ENCODE data around the gene BRSK1. TPM values are rescaled to one million over a fixed set of nuclear protein-coding genes. Genes with fewer than 3 reads are reported as not detected.

BRSK1 gene
- polyA plus RNA-seq, 1 experiment: 9.5 TPM

- H3K9me3 ChIP-seq (ENCODE audit: control insufficient read depth, insufficient read depth, low read length): peaks cover 5% of the 10 kb centered on the region; the same call in 1 of the 2 replicates
- TF ChIP-seq, protein P1, sequence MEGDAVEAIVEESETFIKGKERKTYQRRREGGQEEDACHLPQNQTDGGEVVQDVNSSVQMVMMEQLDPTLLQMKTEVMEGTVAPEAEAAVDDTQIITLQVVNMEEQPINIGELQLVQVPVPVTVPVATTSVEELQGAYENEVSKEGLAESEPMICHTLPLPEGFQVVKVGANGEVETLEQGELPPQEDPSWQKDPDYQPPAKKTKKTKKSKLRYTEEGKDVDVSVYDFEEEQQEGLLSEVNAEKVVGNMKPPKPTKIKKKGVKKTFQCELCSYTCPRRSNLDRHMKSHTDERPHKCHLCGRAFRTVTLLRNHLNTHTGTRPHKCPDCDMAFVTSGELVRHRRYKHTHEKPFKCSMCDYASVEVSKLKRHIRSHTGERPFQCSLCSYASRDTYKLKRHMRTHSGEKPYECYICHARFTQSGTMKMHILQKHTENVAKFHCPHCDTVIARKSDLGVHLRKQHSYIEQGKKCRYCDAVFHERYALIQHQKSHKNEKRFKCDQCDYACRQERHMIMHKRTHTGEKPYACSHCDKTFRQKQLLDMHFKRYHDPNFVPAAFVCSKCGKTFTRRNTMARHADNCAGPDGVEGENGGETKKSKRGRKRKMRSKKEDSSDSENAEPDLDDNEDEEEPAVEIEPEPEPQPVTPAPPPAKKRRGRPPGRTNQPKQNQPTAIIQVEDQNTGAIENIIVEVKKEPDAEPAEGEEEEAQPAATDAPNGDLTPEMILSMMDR (IDR thresholded peaks at IDR 0.05; ENCODE audit: low read depth, low read length): no peak
- H3K27ac ChIP-seq (ENCODE audit: low read depth, low read length): no peak overlapping the region
- CTCF ChIA-PET: no interaction called here
- H3K27me3 ChIP-seq (ENCODE audit: control insufficient read depth, insufficient read depth, low read length): no peaks in the 10 kb centered on the region
- H3K4me3 ChIP-seq (ENCODE audit: low read depth, low read length): no peak overlapping the region
- POLR2A ChIA-PET: no interaction called here
- no peak for DNase-seq (ENCODE audit: low read depth, low spot score)
Observed at GRCh38 chr19:55265723-55266386, 17.9 kb upstream of the BRSK1 start.

DNA sequence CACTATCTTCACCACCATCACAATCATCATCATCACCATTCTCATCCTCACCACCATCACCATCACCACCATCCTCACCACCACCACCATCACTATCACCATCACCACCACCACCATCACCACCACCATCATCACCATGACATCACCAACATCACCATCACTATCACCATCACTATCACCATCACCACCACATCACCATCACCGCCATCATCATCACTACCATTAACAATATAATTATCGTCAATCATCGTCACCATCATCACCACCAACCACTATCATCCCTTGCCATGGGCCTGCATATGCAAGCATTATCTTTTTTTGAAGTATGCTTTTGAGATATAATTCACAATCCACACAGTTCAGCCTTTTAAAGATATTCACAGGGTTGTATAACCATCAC is 17.4 kb upstream of the BRSK1 start:
- ChIA-PET POLR2A (no interaction called here), CTCF (no interaction called here)
- Histone ChIP-seq H3K4me3 (ENCODE audit: low read depth, low read length) (no peak overlapping the region), H3K9me3 (ENCODE audit: control insufficient read depth, insufficient read depth, low read length) (peaks cover 5% of the 10 kb centered on the region; the same call in 1 of the 2 replicates), H3K27me3 (ENCODE audit: control insufficient read depth, insufficient read depth, low read length) (no peaks in the 10 kb centered on the region), H3K27ac (ENCODE audit: low read depth, low read length) (no peak overlapping the region)
- no peak for DNase-seq (ENCODE audit: low read depth, low spot score)
- TF ChIP-seq, protein P1 (IDR thresholded peaks at IDR 0.05; ENCODE audit: low read depth, low read length): no peak

DNA sequence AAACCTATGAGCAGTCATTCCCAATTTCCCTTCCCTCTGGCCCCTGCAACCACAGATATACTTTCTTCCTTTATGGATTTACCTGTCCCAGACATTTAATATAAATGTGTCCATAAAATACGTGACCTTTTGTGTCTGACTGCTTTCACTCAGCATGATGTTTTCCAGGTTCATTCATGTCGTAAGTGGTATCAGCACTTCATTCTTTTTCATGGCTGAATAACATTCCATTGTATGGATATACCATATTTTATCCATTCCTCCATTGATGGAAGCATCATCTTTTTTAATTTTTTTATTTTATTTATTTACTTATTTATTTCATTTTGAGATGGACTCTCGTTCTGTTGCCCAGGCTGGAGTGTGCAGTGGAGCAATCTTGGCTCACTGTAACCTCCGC is 17.0 kb upstream of the BRSK1 start:
- DNase-seq (ENCODE audit: low read depth, low spot score): no peak
- ChIA-PET POLR2A (no interaction called here), CTCF (interaction anchor here (0.6 kb wide), 1 partner anchor 405 kb away, joined by 4 read pairs; no protein-coding TSS in a partner anchor)
- Histone ChIP-seq H3K9me3 (ENCODE audit: control insufficient read depth, insufficient read depth, low read length) (peaks cover 5% of the 10 kb centered on the region; the same call in 1 of the 2 replicates), H3K27ac (ENCODE audit: low read depth, low read length) (no peak overlapping the region), H3K4me3 (ENCODE audit: low read depth, low read length) (no peak overlapping the region), H3K27me3 (ENCODE audit: control insufficient read depth, insufficient read depth, low read length) (no peaks in the 10 kb centered on the region)
- TF ChIP-seq, protein P1 (IDR thresholded peaks at IDR 0.05; ENCODE audit: low read depth, low read length): no peak

DNA sequence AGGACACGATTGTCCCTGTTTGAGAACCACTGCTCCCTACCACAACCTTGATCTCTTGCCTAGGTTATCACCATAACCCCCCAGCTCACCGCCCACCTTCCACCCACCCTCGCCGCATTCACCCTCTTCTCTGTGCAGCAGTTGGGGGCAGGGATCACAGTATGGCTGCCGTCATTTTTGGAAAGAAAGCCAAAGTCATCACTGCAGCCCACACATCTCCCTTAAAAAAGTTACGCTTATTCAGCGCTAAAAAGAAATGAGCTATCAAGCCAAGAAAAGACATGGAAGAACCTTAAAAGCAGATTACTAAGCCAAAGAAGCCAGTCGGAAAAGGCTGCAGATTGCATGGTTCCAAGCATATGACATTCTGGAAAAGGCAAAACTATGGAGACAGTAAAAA is 14.5 kb upstream of the BRSK1 start:
- no peak for DNase-seq (ENCODE audit: low read depth, low spot score)
- Histone ChIP-seq H3K27me3 (ENCODE audit: control insufficient read depth, insufficient read depth, low read length) (no peaks in the 10 kb centered on the region), H3K4me3 (ENCODE audit: low read depth, low read length) (no peak overlapping the region), H3K27ac (ENCODE audit: low read depth, low read length) (no peak overlapping the region), H3K9me3 (ENCODE audit: control insufficient read depth, insufficient read depth, low read length) (peaks cover 5% of the 10 kb centered on the region; the same call in 1 of the 2 replicates)
- CTCF ChIA-PET: no interaction called here
- TF ChIP-seq, protein P1 (IDR thresholded peaks at IDR 0.05; ENCODE audit: low read depth, low read length): no peak
- POLR2A ChIA-PET: no interaction called here

DNA sequence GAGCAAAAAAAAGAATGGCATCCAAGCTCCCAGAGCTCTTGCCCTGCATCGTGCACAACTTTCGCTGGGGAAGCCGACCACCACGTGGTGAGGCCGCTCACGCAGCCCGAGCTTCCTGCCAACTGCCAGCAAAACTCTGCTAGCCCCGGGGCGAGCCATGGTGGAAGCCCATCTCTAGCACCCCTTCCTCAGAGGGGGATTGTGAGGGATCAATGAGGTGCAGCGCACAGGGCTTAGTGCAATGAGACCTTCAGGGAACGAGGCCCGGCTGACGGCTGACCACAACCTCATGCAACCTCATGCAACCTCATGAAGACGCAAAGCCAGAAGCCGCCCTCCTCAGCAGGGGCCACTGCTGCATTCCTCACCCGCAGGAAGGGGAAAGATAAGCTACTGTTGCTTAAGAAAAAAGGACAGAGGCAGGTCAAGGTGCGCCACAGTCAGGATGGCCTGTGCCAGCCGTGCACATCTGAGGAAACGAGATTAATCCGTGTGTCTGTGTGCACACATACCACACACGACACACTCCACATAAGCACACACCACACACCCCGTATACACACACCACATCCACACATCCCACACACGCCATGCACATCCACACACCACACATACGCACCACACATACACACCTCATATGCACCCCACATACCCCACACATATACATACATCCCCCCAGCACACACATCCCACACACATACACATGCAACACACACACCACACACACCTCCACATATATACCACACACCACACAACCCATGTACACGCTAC is 13.4 kb upstream of the BRSK1 start:
- H3K4me3 ChIP-seq (ENCODE audit: low read depth, low read length): no peak overlapping the region
- POLR2A ChIA-PET: interaction anchor here (0.5 kb wide), 1 partner anchor 97 kb away, joined by 3 read pairs; no protein-coding TSS in a partner anchor
- H3K9me3 ChIP-seq (ENCODE audit: control insufficient read depth, insufficient read depth, low read length): peaks cover 5% of the 10 kb centered on the region; the same call in 1 of the 2 replicates
- CTCF ChIA-PET: interaction anchor here (1.3 kb wide), 1 partner anchor 22 kb away, joined by 3 read pairs; no protein-coding TSS in a partner anchor
- DNase-seq (ENCODE audit: low read depth, low spot score): no peak
- TF ChIP-seq, protein P1 (IDR thresholded peaks at IDR 0.05; ENCODE audit: low read depth, low read length): no peak
- H3K27ac ChIP-seq (ENCODE audit: low read depth, low read length): no peak overlapping the region
- no peaks in the 10 kb centered on the region for H3K27me3 ChIP-seq (ENCODE audit: control insufficient read depth, insufficient read depth, low read length)

Measured in AG04450 (cell line).